Activated CD4-positive, alpha-beta T cell treated with anti-CD3 and anti-CD28 coated beads for 36 hours (primary cell): ENCODE data around the gene NR2F6. TPM values are rescaled to one million over a fixed set of nuclear protein-coding genes. Genes with fewer than 3 reads are reported as not detected.

Experiments
- ATAC-seq: fragments of 200-7000 bp; cut with Tn5 transposase; one replicate; pipeline ENCODE4 v1.10.0; 2021; ENCODE audit warnings: mild to moderate bottlenecking, moderate library complexity
- CTCF ChIA-PET: fragments of 350-600 bp; sonication (Branson Sonifier 250); formaldehyde crosslinking; loops from one replicate; lab custom pipeline; 2021; ENCODE audit warnings: antibody characterized with exemption; lab: Charles Lee
- POLR2A ChIA-PET: fragments of 350-600 bp; sonication (Branson Sonifier 250); formaldehyde crosslinking; loops from one replicate; lab custom pipeline; 2021; ENCODE audit warnings: antibody characterized with exemption, inconsistent platforms; lab: Charles Lee
- DNase-seq: peaks from one replicate; pipeline ENCODE4 v3.0.0-alpha.2; 2020
- H3K27ac Mint-ChIP-seq: one replicate; pipeline ENCODE4 v1.8.0; 2021; ENCODE audit warnings: mixed read lengths
- H3K27me3 Mint-ChIP-seq: one replicate; pipeline ENCODE4 v1.8.0; 2021; ENCODE audit warnings: mixed read lengths
- H3K36me3 Mint-ChIP-seq: one replicate; pipeline ENCODE4 v1.8.0; 2021; ENCODE audit warnings: low read depth, mixed read lengths
- H3K4me1 Mint-ChIP-seq: one replicate; pipeline ENCODE4 v1.8.0; 2021; ENCODE audit warnings: mixed read lengths
- H3K4me3 Mint-ChIP-seq: one replicate; pipeline ENCODE4 v1.8.0; 2021; ENCODE audit warnings: mild to moderate bottlenecking, moderate library complexity, mixed read lengths
- H3K9me3 Mint-ChIP-seq: one replicate; pipeline ENCODE4 v1.8.0; 2021; ENCODE audit warnings: low read depth, mixed read lengths
- intact Hi-C, 2 experiments: fragments of 100-400 bp; cut with DNase I in 1 of 2; cut with micrococcal nuclease in 1 of 2; formaldehyde crosslinking; loops; one replicate each; pipeline versions ENCODE4 v1.14.2 to v1.15.1; 2022 to 2024; cut with DNase I, micrococcal nuclease
- total RNA-seq, 2 experiments: library from RNA; stranded (reverse); gene quantifications; one replicate each; pipeline ENCODE4 v1.2.3, GENCODE V29; 2021

The NR2F6 gene
- total RNA-seq, 2 experiments from 2014 or later, result 7.4 to 7.9 TPM

DNA sequence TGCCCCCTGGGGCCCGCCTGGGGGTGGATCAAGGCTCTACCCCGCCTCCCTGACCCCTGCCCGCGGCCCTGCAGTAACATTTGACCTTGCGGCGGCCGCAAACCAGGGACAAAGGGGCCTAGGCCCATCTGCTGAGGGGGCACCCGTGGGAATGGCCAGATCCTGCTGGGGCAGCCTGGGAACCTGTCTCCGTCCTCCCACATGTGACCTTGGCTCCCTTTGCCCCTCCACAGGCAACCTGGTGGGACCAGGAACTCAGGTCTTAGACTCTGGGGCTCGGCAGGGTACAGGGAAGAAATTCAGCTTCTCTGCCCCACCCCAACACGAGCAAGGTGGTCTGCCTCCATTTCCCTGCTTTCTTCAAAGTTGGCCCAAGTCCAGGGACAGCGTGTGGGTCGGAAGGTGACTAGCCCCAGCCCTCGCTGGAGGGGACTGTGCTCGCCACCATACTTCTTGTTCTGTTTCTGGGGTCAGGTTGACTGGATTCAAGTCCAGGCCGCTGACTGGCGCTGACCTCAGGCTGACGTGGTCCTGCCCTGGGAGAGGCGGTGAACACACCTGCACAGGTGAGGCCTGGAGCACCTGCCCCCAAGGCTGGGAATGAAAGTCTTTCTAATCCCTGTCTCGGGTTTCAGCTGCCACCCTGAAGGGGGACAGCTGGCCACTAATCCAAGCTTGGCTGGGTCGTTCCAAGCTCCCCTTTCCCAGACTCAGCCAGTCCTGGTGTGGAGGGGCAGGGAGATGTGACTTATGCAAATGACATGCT lies 2.5 kb upstream of the NR2F6 start:
- CTCF ChIA-PET, result interaction anchor here (2.2 kb wide), 1 partner anchor 12 kb away, joined by 14 read pairs; no protein-coding TSS in a partner anchor

DNA sequence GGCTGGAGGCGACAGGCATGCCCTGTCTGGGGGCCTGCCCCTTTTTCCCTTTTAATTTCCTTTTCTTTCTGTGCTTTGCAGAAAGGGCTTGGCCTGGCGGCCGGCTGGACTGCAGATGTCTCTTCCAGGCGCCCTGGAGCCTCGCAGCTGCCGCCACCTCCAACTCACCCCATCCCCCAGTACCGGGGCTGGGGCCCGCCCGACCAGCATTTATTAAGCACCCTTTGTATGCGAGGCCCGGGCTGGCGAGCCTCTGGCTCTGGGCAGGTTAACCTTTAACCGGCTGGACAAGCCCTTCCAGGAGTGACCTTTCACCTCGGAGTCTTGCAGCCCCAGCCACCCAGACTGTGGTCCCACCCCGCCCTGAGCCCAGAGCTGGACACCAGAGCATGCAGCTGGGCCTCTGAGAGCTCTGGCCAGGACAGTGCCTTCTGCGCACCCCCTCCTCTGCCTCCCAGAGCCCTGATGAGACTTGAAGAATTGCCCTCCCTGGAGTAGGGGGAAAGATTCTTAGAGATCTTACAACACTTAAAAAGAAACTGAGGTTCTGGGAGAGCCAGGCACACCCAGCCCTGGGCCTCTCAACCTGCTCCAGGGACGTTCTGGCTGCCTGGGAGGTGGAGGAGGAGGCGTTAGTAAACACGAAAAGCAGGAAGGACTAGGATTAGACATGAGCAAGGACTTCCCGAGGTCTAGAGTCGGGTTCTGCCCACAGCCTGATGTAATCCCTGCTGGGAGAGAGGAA lies 1.1 kb upstream of the NR2F6 start:
- peaks cover 5% of the 10 kb centered on the region for H3K4me1 Mint-ChIP-seq
- DNase-seq (no peak), ATAC-seq (no peak)
- CTCF ChIA-PET, result no interaction called here
- peak overlapping the region; percentile 70 for H3K4me3 Mint-ChIP-seq
- peaks cover 2% of the 10 kb centered on the region for H3K27me3 Mint-ChIP-seq
- POLR2A ChIA-PET, result interaction anchor here (0.6 kb wide), 1 partner anchor 12 kb away, joined by 3 read pairs; no protein-coding TSS in a partner anchor
- no peak overlapping the region for H3K27ac Mint-ChIP-seq
- no peaks in the 10 kb centered on the region for H3K9me3 Mint-ChIP-seq
- intact Hi-C loops, result no loop called here
- H3K36me3 Mint-ChIP-seq, result no peaks in the 10 kb centered on the region

More for the DNA sequence above, 2.5 kb upstream of the NR2F6 start:
- POLR2A ChIA-PET, result interaction anchor here (0.6 kb wide), 1 partner anchor 20 kb away, joined by 3 read pairs; no protein-coding TSS in a partner anchor
- Mint-ChIP-seq H3K36me3 (no peaks in the 10 kb centered on the region), H3K9me3 (no peaks in the 10 kb centered on the region), H3K4me1 (peaks cover 5% of the 10 kb centered on the region), H3K27me3 (peaks cover 2% of the 10 kb centered on the region), H3K4me3 (no peak overlapping the region), H3K27ac (no peak overlapping the region)
- ATAC-seq, result no peak
- intact Hi-C loops, result no loop called here
- no peak for DNase-seq

DNA sequence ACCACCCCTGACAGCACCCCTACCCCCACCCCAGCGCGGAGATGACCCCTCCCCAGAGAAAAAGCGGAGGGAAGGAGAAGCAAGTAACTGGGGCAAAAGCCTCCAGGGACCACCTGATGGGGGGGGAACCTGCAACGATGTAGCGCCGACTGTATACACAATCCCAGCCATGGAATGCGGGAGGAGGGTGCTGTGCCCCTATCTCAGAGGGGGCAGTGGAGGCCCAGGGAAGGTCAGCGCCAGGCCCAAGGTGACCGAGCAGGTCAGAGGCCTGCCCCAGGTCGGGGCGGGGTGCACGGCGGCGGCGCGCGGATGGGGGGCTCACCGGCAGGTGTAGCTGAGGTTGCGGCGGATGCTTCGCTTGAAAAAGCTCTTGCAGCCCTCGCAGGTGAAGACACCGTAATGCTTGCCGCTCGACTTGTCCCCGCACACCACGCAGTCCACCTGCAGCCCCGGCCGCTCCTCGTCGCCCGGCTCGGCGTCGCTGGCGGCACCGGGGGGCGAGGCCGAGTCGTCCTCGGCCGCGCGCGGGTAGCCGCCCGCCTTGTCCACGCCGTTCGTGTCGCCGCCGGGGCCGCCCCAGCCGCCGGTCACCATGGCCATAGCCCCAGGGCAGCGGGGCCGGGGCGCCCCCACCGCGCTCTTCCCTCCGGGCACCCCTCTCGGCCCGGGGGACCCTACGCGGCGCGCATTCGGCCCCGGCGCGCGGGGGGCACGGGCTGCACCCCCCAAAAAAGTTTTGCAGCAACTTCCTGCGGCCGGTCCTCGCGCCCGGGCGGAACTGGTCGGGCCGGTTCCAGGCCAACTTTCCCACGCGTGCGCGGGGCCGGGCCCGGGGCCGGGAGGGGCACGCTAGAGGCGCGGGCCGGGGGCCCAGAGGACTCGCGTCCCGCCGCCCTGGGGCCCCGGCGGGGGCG lies 843 bp downstream of the NR2F6 start:
- ATAC-seq (no peak), DNase-seq (no peak)
- CTCF ChIA-PET, result interaction anchor here (1.0 kb wide), 1 partner anchor 15 kb away, joined by 4 read pairs; no protein-coding TSS in a partner anchor
- peak overlapping the region; percentile 45 for H3K4me3 Mint-ChIP-seq
- no peak overlapping the region for H3K27ac Mint-ChIP-seq
- intact Hi-C loops, result loop anchor here in 1 of 2 experiments (1.0 kb wide), 2 partner anchors 19 to 22 kb away; partner anchors contain the start of genes BABAM1 and OCEL1
- peaks cover 2% of the 10 kb centered on the region for H3K27me3 Mint-ChIP-seq
- POLR2A ChIA-PET, result no interaction called here
- no peaks in the 10 kb centered on the region for H3K36me3 Mint-ChIP-seq
- H3K9me3 Mint-ChIP-seq, result no peaks in the 10 kb centered on the region
- peaks cover 5% of the 10 kb centered on the region for H3K4me1 Mint-ChIP-seq

DNA sequence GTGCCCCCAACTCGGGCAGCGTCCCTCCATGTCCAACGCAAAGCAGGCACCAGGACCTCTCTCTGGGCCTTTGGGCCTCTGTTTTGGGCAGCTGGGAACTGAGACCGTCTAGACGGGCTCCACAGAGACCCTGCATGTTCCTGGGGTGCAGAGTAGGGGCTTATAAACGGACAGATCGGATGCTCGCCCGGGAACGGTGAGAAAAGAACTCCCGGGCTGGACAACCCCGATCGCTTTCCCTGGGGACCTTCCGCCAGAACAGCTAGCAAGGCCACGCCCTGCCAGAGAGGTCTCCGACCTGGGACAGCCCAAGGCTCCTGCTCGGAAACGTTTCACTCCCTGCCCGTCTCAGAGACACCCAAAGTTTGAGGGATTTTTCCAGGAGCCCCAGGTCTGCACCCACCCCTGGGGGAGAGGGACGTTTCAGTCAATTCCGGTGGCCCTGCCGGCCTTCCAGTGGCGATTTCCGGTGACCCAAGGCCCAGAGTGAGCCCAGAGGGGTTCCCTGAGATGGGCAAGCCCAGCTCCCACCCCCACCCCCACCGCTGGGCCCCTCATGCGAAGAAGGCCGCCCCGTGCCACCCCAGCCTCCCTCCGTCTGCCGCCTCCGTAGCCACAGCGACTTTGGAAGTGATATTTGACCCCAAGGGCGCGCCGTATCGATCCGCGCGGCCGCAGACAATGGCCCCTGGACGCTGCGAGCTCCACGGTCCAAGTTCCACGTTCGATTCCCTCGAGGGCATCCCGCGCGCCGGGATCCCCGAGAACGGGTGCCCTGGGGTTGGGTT lies 1.7 kb downstream of the NR2F6 start:
- DNase-seq (no peak), ATAC-seq (no peak)
- intact Hi-C loops, result no loop called here
- CTCF ChIA-PET, result interaction anchor here (1.0 to 1.4 kb wide), 2 partner anchors 16 to 28 kb away, joined by 4 read pairs; no protein-coding TSS in a partner anchor
- Mint-ChIP-seq H3K9me3 (no peaks in the 10 kb centered on the region), H3K4me1 (peaks cover 5% of the 10 kb centered on the region), H3K27ac (no peak overlapping the region), H3K4me3 (peak overlapping the region; percentile 45), H3K36me3 (no peaks in the 10 kb centered on the region), H3K27me3 (peaks cover 2% of the 10 kb centered on the region)
- POLR2A ChIA-PET, result interaction anchor here (0.8 kb wide), 1 partner anchor 29 kb away, joined by 3 read pairs; the partner anchor contains the start of gene USE1

DNA sequence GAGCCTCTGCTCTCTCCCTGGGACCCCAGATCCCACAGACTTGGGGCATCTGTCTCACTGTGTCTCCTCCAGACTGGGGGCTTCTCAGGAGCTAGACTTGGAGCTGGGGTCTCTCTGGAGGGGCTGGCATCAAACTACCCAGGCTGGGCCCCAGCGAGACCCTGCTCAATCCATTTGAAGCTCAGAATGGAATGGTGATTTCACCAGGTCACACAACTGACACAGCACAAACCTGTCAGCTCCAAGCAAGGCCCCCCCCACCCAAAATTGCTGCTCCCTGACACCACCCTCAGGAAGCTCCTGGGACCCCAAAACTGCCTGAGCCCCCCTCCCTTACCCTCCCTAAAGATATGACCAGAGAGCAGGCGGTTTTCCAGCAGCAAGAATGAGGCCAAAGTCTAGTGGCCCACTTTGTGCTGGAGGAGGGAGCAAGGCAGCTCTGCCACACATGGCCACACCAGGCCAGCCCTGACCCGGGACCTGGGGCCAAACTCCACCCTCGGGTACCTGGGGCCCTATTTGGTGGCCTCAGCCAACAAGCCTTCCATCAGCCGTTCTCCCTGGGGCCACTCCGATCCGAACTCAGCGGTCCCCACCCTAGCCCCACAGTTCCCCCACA lies 2.4 kb downstream of the NR2F6 start:
- Mint-ChIP-seq H3K9me3 (no peaks in the 10 kb centered on the region), H3K4me3 (no peak overlapping the region), H3K27me3 (peaks cover 2% of the 10 kb centered on the region), H3K36me3 (no peaks in the 10 kb centered on the region), H3K4me1 (peaks cover 5% of the 10 kb centered on the region), H3K27ac (no peak overlapping the region)
- ATAC-seq, result no peak
- POLR2A ChIA-PET, result interaction anchor here (1.2 kb wide), 1 partner anchor 24 kb away, joined by 5 read pairs; the partner anchor contains the start of gene BABAM1
- DNase-seq, result no peak
- CTCF ChIA-PET, result interaction anchor here (0.6 to 2.5 kb wide), 4 partner anchors 17 to 150 kb away, joined by 3 to 8 read pairs (median 4); no protein-coding TSS in a partner anchor
- intact Hi-C loops, result no loop called here

DNA sequence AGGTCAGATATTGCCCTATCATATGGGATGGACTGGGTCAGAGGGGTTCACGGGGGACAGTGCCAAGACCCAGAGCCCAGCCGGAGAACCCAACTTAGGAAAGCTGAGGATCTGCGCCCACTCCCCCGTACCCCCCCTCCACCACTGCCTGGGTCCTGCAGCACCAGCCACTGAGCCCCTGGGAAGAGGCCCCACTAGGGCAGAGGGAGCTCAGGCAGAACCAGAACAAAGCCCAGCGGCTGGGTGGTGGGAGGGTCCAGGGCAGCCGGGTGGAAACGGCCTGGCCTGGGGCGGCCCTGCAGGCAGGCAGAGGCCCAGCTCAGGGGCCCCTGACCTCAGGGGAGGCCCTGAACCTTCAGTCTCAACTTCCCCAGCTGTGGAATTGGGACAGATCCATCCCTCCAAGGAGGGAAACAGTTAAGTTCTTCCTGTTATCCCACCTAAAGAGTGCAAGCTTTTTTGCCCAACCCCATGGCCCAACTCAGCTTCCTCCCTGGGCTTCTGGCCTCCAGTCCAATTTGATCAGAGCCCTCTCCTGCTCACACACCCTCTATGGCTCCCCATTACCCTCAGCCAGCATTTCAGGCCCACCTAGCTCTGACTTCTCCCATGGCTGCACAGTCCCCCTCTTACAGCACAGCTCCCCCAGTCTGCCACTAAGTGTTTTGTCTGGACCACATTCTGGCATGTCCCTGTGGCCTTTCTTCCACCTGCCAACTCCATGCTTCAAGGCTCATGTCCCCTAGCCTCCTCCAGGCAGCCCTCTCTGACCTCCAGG lies 3.1 kb downstream of the NR2F6 start:
- H3K27ac Mint-ChIP-seq, result no peak overlapping the region
- ChIA-PET POLR2A (interaction anchor here (1.2 kb wide), 1 partner anchor 24 kb away, joined by 5 read pairs; the partner anchor contains the start of gene BABAM1), CTCF (interaction anchor here (0.6 to 2.5 kb wide), 7 partner anchors 17 to 802 kb away, joined by 3 to 8 read pairs (median 3); no protein-coding TSS in a partner anchor)
- no peak for ATAC-seq
- no peaks in the 10 kb centered on the region for H3K36me3 Mint-ChIP-seq
- H3K27me3 Mint-ChIP-seq, result peaks cover 2% of the 10 kb centered on the region
- H3K4me1 Mint-ChIP-seq, result peaks cover 5% of the 10 kb centered on the region
- DNase-seq, result no peak
- no peak overlapping the region for H3K4me3 Mint-ChIP-seq
- H3K9me3 Mint-ChIP-seq, result no peaks in the 10 kb centered on the region
- intact Hi-C loops, result no loop called here

DNA sequence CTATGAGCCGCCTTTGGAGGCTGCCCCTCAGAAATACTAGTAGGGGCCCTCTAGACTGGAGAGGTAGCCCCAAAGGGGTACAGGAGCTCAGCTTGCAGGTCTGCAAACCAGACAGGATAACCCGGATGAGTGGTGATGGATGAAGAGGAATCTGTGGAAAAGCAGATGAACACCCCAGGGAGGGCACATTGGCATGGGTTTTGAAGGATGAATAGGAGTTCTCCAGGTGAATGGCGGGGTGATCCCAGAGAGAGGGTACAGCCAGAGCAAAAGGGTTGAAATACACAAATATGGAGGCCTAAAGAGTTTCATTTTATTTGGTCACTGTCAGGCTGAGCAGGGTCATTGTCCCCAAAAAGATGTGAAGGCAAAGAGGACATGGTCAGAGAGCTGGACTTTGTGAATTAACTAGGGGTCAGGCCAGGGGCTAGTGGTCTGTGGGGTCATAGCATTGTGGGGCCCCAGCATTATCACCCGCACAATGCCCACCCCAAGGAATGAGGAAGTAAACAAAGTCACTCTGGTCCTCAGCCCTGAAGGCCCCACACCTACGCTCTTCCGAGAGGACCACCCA lies 4.8 kb downstream of the NR2F6 start:
- intact Hi-C loops, result no loop called here
- ATAC-seq (no peak), DNase-seq (no peak)
- no peaks in the 10 kb centered on the region for H3K27me3 Mint-ChIP-seq
- no peaks in the 10 kb centered on the region for H3K36me3 Mint-ChIP-seq
- H3K9me3 Mint-ChIP-seq, result no peaks in the 10 kb centered on the region
- H3K27ac Mint-ChIP-seq, result no peak overlapping the region
- ChIA-PET CTCF (interaction anchor here (0.6 to 2.5 kb wide), 2 partner anchors 19 to 707 kb away, joined by 3 to 8 read pairs; no protein-coding TSS in a partner anchor), POLR2A (no interaction called here)
- H3K4me3 Mint-ChIP-seq, result no peak overlapping the region
- no peaks in the 10 kb centered on the region for H3K4me1 Mint-ChIP-seq

DNA sequence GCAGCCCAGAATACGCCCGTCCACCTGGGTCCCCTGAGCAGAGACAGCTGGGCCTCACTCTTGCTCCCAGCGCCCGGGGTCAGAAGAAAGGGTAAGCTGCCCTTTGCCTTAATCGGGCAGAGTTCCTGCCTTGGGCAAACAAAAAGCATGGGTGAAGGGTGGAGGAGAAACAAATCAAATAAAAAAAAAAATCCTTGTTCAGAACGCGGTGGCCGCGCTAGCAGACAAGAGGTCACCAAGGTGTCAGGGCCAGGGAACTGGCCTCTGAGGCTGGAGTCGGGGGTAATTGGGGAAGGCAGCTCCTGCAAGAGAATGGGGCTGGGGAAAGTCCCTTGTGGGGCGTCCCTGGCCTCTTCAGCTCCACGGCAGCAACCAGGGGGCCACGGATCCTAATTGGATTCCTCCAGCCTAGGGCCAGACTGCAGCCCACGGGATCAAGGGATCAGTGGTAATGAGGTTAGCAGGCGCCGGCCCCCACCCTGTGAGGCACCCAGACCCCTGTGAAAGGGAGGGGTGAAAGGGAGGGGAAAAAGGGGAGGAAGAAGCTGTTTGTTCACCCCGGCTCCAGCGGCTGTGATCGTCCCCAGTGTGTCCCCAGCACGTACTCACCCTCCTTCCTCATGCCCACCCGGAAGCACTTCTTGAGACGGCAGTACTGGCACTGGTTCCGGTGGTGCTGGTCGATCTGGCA lies 5.5 kb downstream of the NR2F6 start:
- DNase-seq, result no peak
- ATAC-seq, result no peak
- Mint-ChIP-seq H3K9me3 (no peaks in the 10 kb centered on the region), H3K4me3 (no peak overlapping the region), H3K27ac (no peak overlapping the region), H3K36me3 (no peaks in the 10 kb centered on the region), H3K4me1 (no peaks in the 10 kb centered on the region), H3K27me3 (no peaks in the 10 kb centered on the region)
- intact Hi-C loops, result no loop called here
- ChIA-PET CTCF (interaction anchor here (0.6 kb wide), 1 partner anchor 708 kb away, joined by 3 read pairs; no protein-coding TSS in a partner anchor), POLR2A (no interaction called here)
